Fibroblast of villous mesenchyme (primary cell): ENCODE data around the gene ZNF512B. TPM values are rescaled to one million over a fixed set of nuclear protein-coding genes. Genes with fewer than 3 reads are reported as not detected.
"Not testable (repeated sequence)": the region's sequence is repeated elsewhere in the genome, so short reads cannot be mapped to it uniquely, and the experiment has no call there.

Source experiments
- DNase-seq: peaks from one replicate; pipeline ENCODE4 v3.0.0-alpha.2; 2010; ENCODE audit warnings: low read depth
- H3K4me3 ChIP-seq: 2 replicates; pipeline ENCODE4 v1.5.1; 2011; ENCODE audit warnings: low read depth, mild to moderate bottlenecking, low read length
- total RNA-seq: library from RNA; depleted of rRNA; stranded (reverse); fragments of >200 nt; gene quantifications from 2 replicates; pipeline ENCODE4 v1.2.3, GENCODE V29; 2012
- TF ChIP-seq, protein P1 (sequence below): IDR thresholded peaks from 2 replicates; pipeline ENCODE4 v1.5.1; 2012; ENCODE audit warnings: low read depth, mild to moderate bottlenecking, low read length; ENCODE audit not compliant: insufficient read depth

ZNF512B gene, protein sequence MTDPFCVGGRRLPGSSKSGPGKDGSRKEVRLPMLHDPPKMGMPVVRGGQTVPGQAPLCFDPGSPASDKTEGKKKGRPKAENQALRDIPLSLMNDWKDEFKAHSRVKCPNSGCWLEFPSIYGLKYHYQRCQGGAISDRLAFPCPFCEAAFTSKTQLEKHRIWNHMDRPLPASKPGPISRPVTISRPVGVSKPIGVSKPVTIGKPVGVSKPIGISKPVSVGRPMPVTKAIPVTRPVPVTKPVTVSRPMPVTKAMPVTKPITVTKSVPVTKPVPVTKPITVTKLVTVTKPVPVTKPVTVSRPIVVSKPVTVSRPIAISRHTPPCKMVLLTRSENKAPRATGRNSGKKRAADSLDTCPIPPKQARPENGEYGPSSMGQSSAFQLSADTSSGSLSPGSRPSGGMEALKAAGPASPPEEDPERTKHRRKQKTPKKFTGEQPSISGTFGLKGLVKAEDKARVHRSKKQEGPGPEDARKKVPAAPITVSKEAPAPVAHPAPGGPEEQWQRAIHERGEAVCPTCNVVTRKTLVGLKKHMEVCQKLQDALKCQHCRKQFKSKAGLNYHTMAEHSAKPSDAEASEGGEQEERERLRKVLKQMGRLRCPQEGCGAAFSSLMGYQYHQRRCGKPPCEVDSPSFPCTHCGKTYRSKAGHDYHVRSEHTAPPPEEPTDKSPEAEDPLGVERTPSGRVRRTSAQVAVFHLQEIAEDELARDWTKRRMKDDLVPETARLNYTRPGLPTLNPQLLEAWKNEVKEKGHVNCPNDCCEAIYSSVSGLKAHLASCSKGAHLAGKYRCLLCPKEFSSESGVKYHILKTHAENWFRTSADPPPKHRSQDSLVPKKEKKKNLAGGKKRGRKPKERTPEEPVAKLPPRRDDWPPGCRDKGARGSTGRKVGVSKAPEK
- total RNA-seq: 13.8 and 15.8 TPM in 2 replicates

DNA sequence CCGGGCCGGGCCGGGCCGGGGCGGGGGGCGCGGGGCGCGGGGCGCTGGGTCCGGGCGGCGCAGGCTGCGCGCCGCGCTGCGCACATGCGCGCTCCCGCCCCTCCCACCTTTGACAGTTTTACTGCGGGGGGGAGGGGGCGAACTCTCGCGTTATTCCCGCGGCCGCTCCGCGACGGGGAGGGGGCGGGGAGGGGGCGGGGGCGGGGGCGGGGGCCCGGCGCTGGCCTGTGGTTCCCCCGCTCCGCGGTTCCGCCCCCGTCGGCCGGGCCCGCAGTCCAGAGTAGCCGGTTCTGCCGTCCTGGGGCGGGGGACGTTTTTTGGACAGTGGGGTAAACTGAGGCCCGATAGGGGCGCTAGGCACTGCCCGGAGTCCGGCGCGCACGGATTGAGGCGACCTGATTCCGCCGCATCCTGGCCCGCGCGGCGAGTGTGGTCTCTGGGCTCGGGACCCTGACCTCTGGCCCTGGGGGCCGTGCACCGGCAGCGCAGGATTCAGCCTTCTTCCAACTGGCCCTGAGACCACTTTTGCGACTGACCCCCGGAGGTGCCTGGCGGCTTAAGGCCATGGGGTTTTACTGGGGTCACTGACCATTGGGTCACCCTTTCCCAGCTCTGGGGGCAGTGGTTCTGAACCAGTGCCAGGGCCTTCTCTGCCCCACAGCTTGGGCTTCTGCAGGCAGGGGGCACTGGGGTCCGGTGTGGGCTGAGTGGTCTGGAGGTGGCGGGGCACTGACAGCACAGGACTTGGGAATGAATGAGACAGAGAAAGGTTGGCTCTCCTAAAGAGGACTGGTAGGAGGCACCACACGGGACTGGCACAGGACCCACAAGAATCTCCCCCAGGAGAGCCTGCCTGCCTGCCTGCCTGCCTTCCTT lies at the start of gene ZNF512B:
TSS of gene ZNF512B (minus strand) at position 93 of the 876 bp plus-strand sequence. CDS start 1,980 bp downstream, outside the sequence.
- H3K4me3 ChIP-seq: peak within 1 kb of the TSS; percentile 68
- TF ChIP-seq, protein P1, sequence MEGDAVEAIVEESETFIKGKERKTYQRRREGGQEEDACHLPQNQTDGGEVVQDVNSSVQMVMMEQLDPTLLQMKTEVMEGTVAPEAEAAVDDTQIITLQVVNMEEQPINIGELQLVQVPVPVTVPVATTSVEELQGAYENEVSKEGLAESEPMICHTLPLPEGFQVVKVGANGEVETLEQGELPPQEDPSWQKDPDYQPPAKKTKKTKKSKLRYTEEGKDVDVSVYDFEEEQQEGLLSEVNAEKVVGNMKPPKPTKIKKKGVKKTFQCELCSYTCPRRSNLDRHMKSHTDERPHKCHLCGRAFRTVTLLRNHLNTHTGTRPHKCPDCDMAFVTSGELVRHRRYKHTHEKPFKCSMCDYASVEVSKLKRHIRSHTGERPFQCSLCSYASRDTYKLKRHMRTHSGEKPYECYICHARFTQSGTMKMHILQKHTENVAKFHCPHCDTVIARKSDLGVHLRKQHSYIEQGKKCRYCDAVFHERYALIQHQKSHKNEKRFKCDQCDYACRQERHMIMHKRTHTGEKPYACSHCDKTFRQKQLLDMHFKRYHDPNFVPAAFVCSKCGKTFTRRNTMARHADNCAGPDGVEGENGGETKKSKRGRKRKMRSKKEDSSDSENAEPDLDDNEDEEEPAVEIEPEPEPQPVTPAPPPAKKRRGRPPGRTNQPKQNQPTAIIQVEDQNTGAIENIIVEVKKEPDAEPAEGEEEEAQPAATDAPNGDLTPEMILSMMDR: no peak
- DNase-seq: peak; percentile 65

DNA sequence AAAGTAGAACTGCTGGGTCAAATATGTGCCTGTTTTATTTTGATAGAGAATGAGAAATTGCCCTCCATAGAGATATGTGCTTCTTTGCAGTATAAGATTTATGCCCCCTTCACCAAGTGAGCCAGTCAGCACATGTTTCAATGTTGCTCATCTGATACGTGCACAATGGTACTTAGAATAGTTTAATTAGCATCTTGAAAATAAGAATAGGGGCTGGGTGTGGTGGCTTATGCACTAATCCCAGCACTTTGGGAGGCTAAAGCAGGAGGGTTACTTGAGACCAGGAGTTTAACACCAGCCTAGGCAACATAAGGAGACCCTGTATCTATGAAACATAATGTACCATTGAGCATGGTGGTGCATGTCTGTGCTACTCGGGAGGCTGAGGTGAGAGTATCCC lies 45.9 kb upstream of the ZNF512B start:
- H3K4me3 ChIP-seq: no peak overlapping the region
- TF ChIP-seq, protein P1: no peak
- DNase-seq: no peak

- not testable (repeated sequence) for DNase-seq, H3K4me3 ChIP-seq
Measured at GRCh38 chr20:64012385-64013154, 42.8 kb upstream of the ZNF512B start.

DNA sequence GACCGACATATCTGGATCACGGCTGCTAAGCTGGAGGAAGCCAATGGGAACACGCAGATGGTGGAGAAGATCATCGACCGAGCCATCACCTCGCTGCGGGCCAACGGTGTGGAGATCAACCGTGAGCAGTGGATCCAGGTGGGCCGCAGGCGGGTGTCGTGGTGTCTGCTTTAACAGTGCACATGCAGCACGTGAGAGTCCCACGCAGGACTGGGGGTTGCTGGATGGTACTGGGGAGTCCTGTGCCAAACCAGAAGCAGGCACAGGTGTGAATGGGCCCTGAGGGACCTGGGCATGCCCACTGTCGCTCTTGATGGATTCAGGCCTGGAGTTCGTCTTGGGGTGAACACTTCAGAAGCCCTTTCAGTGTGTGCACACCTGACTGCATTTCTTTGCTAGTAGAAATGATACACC lies 41.6 kb upstream of the ZNF512B start:
- H3K4me3 ChIP-seq: no peak overlapping the region
- TF ChIP-seq, protein P1: no peak
- DNase-seq: no peak

DNA sequence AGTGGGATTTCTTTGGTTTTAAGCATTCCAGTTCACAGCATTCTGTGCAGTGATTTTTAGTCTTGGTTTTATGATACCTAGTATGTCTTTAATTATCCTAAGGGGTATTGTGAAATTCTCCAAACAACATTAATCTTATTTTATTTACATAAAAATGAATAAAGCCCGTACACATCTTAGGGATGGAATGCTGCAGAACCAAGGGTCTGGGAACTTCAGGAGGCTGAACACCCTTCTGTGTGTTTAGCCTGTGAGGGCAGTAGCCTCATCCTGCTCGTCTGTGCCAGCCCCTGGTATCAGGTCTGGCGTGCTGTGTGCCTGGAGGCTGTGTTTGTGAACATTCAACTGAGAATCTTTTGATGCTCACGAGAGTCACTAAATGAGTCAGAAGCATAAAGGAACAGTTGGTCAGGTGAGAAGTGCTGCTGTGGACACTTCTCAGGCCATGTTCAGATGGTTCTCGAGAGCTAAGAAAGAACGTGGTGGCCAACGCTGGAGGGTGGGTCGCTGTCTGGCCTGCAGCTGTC lies 41.0 kb upstream of the ZNF512B start:
- TF ChIP-seq, protein P1: no peak
- peak; percentile 86 for DNase-seq
- no peak overlapping the region for H3K4me3 ChIP-seq

DNA sequence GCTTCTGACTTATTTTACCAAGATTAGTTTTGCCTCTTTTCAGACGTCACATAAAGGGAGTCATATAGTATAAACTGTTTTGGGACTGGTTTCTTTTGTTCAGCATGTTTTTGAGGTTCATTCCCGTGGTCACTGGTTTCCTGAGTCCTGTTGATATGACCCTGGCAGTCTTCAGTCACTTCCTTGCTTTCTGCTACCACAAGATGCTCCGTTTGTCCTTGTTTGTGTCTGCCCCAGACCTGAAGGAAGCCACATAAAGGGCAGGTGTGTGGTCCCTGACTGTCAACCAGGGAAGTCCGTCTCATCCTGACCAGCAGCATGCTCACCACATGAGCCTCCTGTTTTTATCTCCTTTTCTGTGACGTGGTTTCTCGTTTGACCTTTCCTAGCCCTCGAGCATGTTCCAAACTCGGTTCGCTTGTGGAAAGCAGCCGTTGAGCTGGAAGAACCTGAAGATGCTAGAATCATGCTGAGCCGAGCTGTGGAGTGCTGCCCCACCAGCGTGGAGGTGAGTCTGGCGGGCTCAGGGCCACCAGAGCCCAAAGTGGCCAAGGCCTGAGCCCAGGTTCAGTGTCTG lies 40.2 kb upstream of the ZNF512B start:
- DNase-seq: peak; percentile 57
- TF ChIP-seq, protein P1: no peak
- H3K4me3 ChIP-seq: no peak overlapping the region
